H1 (cell line): Measurements from ENCODE around the gene VGF. TPM values are rescaled to one million over a fixed set of nuclear protein-coding genes. Genes with fewer than 3 reads are reported as not detected.
A peak's percentile ranks its signal among the peaks of the same experiment; 100 is the strongest.

Experiments
- CTCF ChIA-PET: fragments of 300-600 bp; sonication (Branson Sonifier 250); formaldehyde crosslinking; loops from one replicate; lab custom pipeline; 2021; ENCODE audit not compliant: partially characterized antibody; lab: Charles Lee
- POLR2A ChIA-PET: fragments of 300-600 bp; sonication (Branson Sonifier 250); formaldehyde crosslinking; loops from one replicate; lab custom pipeline; 2021; ENCODE audit warnings: inconsistent platforms; ENCODE audit not compliant: partially characterized antibody; lab: Charles Lee
- DNase-seq, 2 experiments: peaks; one replicate each; pipeline versions ENCODE4 v3.0.0 to v3.0.0-alpha.2; 2010 to 2022; ENCODE audit warnings: low spot score in 2 of 2, low read depth in 1 of 2, mixed read lengths in 1 of 2
- FAIRE-seq: peaks from 2 replicates; lab custom pipeline; 2011; peaks lifted over from hg19 to GRCh38; lab: Jason Lieb, UNC
- H2AFZ ChIP-seq: 2 replicates; pipeline ENCODE4 v1.8.1; 2012; ENCODE audit warnings: low read length, inconsistent platforms
- H2AK5ac ChIP-seq: 2 replicates; pipeline ENCODE4 v1.6.1; 2013; ENCODE audit warnings: low read depth, low read length
- H2BK120ac ChIP-seq: replicated peaks from 2 replicates; pipeline ENCODE3; 2013; ENCODE audit warnings: low read depth, low read length, inconsistent platforms
- H2BK12ac ChIP-seq: 2 replicates; pipeline ENCODE4 v1.6.1; 2013; ENCODE audit warnings: low read depth, low read length
- H2BK15ac ChIP-seq: 2 replicates; pipeline ENCODE4 v1.6.1; 2013; ENCODE audit warnings: low read length
- H2BK20ac ChIP-seq: 2 replicates; pipeline ENCODE4 v1.6.1; 2013; ENCODE audit warnings: low read length
- H2BK5ac ChIP-seq: 2 replicates; pipeline ENCODE4 v1.6.1; 2013; ENCODE audit warnings: low read depth, low read length
- H3K14ac ChIP-seq: 2 replicates; pipeline ENCODE4 v1.6.1; 2013; ENCODE audit warnings: inconsistent platforms; ENCODE audit not compliant: insufficient read length
- H3K18ac ChIP-seq: 2 replicates; pipeline ENCODE4 v1.6.1; 2013; ENCODE audit warnings: low read length; ENCODE audit errors: extremely low read depth
- H3K23ac ChIP-seq: 2 replicates; pipeline ENCODE4 v1.6.1; 2013; ENCODE audit warnings: inconsistent platforms; ENCODE audit not compliant: insufficient read length
- H3K23me2 ChIP-seq: 2 replicates; pipeline ENCODE4 v1.6.1; 2013; ENCODE audit warnings: low read depth, low read length
- H3K27ac ChIP-seq: 2 replicates; pipeline ENCODE4 v1.6.1; 2011; ENCODE audit warnings: low read depth, low read length, inconsistent platforms
- H3K27me3 ChIP-seq, 4 experiments: replicated peaks in 1 of 4; 1 replicate in 1 of 4; 2 replicates in 3 of 4; pipeline versions ENCODE4 v1.6.1 to v1.8.1; 2011 to 2013; ENCODE audit warnings: low read length in 3 of 4, mild to moderate bottlenecking in 3 of 4, inconsistent platforms in 2 of 4, mixed read lengths in 2 of 4, moderate library complexity in 1 of 4; ENCODE audit not compliant: control insufficient read depth in 3 of 4, insufficient read depth in 3 of 4; ENCODE audit errors: extremely low read depth in 1 of 4
- H3K36me3 ChIP-seq, 4 experiments: 2 replicates each; pipeline versions ENCODE4 v1.6.1 to v1.8.1; 2011 to 2013; ENCODE audit warnings: mild to moderate bottlenecking in 4 of 4, low read length in 3 of 4, moderate library complexity in 2 of 4, control low read depth in 1 of 4, inconsistent platforms in 1 of 4; ENCODE audit not compliant: insufficient read depth in 4 of 4, control insufficient read depth in 2 of 4
- H3K4ac ChIP-seq: replicated peaks from 2 replicates; pipeline ENCODE3; 2013; ENCODE audit warnings: low read length, low read depth, mixed read lengths, inconsistent platforms; ENCODE audit not compliant: insufficient read length
- H3K4me1 ChIP-seq, 4 experiments: replicated peaks in 1 of 4; 1 replicate in 1 of 4; 2 replicates in 3 of 4; pipeline versions ENCODE4 v1.6.1 to v1.8.1; 2011 to 2013; ENCODE audit warnings: low read length in 3 of 4, inconsistent platforms in 2 of 4, mixed read lengths in 1 of 4; ENCODE audit not compliant: insufficient read depth in 4 of 4, control insufficient read depth in 3 of 4
- H3K4me2 ChIP-seq, 2 experiments: 2 replicates each; pipeline versions ENCODE4 v1.6.1 to v1.8.1; 2011 to 2013; ENCODE audit warnings: low read depth in 2 of 2, low read length in 2 of 2, control low read depth in 1 of 2, inconsistent platforms in 1 of 2, mild to moderate bottlenecking in 1 of 2; ENCODE audit not compliant: insufficient read depth in 1 of 2
- H3K4me3 ChIP-seq, 4 experiments: fragments of 200-600, 300-600 bp in 1 of 4; sonication (generic), shearing (Covaris generic), sonication (Bioruptor Twin) in 1 of 4; 2 replicates each; pipeline versions ENCODE4 v1.5.1 to v1.8.1; 2011 to 2016; ENCODE audit warnings: low read length in 4 of 4, low read depth in 3 of 4, control low read depth in 2 of 4, inconsistent platforms in 2 of 4, mild to moderate bottlenecking in 2 of 4, mixed read lengths in 1 of 4, moderate library complexity in 1 of 4; ENCODE audit not compliant: insufficient read depth in 2 of 4; ENCODE audit errors: extremely low read depth in 1 of 4
- H3K56ac ChIP-seq: replicated peaks from 2 replicates; pipeline ENCODE3; 2013; ENCODE audit warnings: low read depth, mild to moderate bottlenecking, mixed read lengths, low read length, inconsistent platforms; ENCODE audit not compliant: insufficient read length
- H3K79me1 ChIP-seq: 2 replicates; pipeline ENCODE4 v1.6.1; 2013; ENCODE audit warnings: low read depth, low read length, control low read depth
- H3K79me2 ChIP-seq, 2 experiments: 2 replicates each; pipeline versions ENCODE4 v1.6.1 to v1.8.1; 2012 to 2013; ENCODE audit warnings: low read length in 2 of 2, mild to moderate bottlenecking in 2 of 2, inconsistent platforms in 1 of 2; ENCODE audit not compliant: insufficient read depth in 2 of 2, control insufficient read depth in 1 of 2
- H3K9ac ChIP-seq, 4 experiments: replicated peaks in 1 of 4; 1 replicate in 1 of 4; 2 replicates in 3 of 4; pipeline versions ENCODE4 v1.6.1 to v1.8.1; 2011 to 2013; ENCODE audit warnings: low read depth in 3 of 4, low read length in 3 of 4, control low read depth in 2 of 4, mild to moderate bottlenecking in 2 of 4, moderate library complexity in 2 of 4, inconsistent platforms in 1 of 4; ENCODE audit errors: extremely low read depth in 1 of 4
- H3K9me3 ChIP-seq, 2 experiments: 2 replicates each; pipeline versions ENCODE4 v1.6.1 to v1.8.1; 2012 to 2013; ENCODE audit warnings: mild to moderate bottlenecking in 2 of 2, moderate library complexity in 2 of 2, control low read depth in 1 of 2, inconsistent platforms in 1 of 2, low read depth in 1 of 2, low read length in 1 of 2, mixed read lengths in 1 of 2; ENCODE audit not compliant: insufficient read depth in 2 of 2
- H4K20me1 ChIP-seq, 2 experiments: replicated peaks in 1 of 2; 2 replicates each; pipeline versions ENCODE3 to v1.8.1; 2011 to 2013; ENCODE audit warnings: inconsistent platforms in 2 of 2, low read length in 2 of 2, mild to moderate bottlenecking in 1 of 2; ENCODE audit not compliant: insufficient read depth in 2 of 2, control insufficient read depth in 1 of 2
- H4K5ac ChIP-seq: 2 replicates; pipeline ENCODE4 v1.6.1; 2013; ENCODE audit warnings: low read length, low read depth, mixed read lengths, inconsistent platforms; ENCODE audit not compliant: insufficient read length
- H4K8ac ChIP-seq: 2 replicates; pipeline ENCODE4 v1.8.0; 2013; ENCODE audit warnings: mild to moderate bottlenecking, moderate library complexity, low read length, inconsistent platforms; ENCODE audit not compliant: insufficient read depth; ENCODE audit errors: extremely low read depth
- H4K91ac ChIP-seq: replicated peaks from 2 replicates; pipeline ENCODE3; 2013; ENCODE audit warnings: low read length, mixed read lengths, inconsistent platforms; ENCODE audit not compliant: insufficient read length
- BCL11A ChIP-seq, 2 experiments: IDR thresholded peaks; one replicate each; pipeline ENCODE4 v1.6.1; 2011; ENCODE audit warnings: low read depth in 2 of 2, low read length in 2 of 2, mild to moderate bottlenecking in 2 of 2
- BRCA1 ChIP-seq: IDR thresholded peaks from 2 replicates; pipeline ENCODE4 v1.6.1; 2012; ENCODE audit warnings: low read depth, low read length, improper control_type of control experiment
- CBX5 ChIP-seq: fragments of 300-800, 300-1000 bp; sonication (generic); IDR thresholded peaks from 2 replicates; pipeline ENCODE4 v1.7.1; 2016; ENCODE audit warnings: antibody characterized with exemption, low read length, low read depth
- FOSL1 ChIP-seq: IDR thresholded peaks from 2 replicates; pipeline ENCODE4 v1.6.1; 2011; ENCODE audit warnings: mild to moderate bottlenecking, low read depth, low read length, moderate library complexity; ENCODE audit not compliant: insufficient read depth
- GABPA ChIP-seq: IDR thresholded peaks from 2 replicates; pipeline ENCODE4 v1.6.1; 2011; ENCODE audit warnings: mild to moderate bottlenecking, low read length, moderate library complexity, borderline replicate concordance; ENCODE audit not compliant: insufficient read depth
- NANOG ChIP-seq: IDR thresholded peaks from 2 replicates; pipeline ENCODE4 v1.6.1; 2011; ENCODE audit warnings: low read length, low read depth, mild to moderate bottlenecking, inconsistent platforms; ENCODE audit not compliant: insufficient read depth, poor library complexity, severe bottlenecking
- POLR2AphosphoS5 ChIP-seq: IDR thresholded peaks from 2 replicates; pipeline ENCODE4 v1.6.1; 2011; ENCODE audit warnings: low read depth, low read length
- SIN3A ChIP-seq, 2 experiments: IDR thresholded peaks in 1 of 2; conservative IDR thresholded peaks in 1 of 2; 2 replicates each; pipeline ENCODE4 v1.6.1; 2011 to 2012; ENCODE audit warnings: low read length in 2 of 2, improper control_type of control experiment in 1 of 2, low read depth in 1 of 2, mild to moderate bottlenecking in 1 of 2
- SIRT6 ChIP-seq: IDR thresholded peaks from one replicate; pipeline ENCODE4 v1.7.1; 2012; ENCODE audit warnings: low read length, inconsistent platforms
- TAF7 ChIP-seq: optimal IDR thresholded peaks from 2 replicates; pipeline ENCODE3; 2011; ENCODE audit warnings: low read depth, mild to moderate bottlenecking, inconsistent platforms, low read length, moderate library complexity, borderline replicate concordance
- ZNF274 ChIP-seq: IDR thresholded peaks from 2 replicates; pipeline ENCODE4 v1.7.0; 2012; ENCODE audit warnings: low read length, borderline replicate concordance; ENCODE audit errors: extremely low read depth
- WGBS, 2 experiments: shearing (Covaris generic) in 1 of 2; methylation state at CpG; one replicate each; pipeline versions ENCODE4 v1.1.6 to v1.1.7; 2013 to 2015; ENCODE audit warnings: low lambda C conversion rate in 2 of 2, mixed read lengths in 2 of 2, inconsistent platforms in 1 of 2, low coverage in 1 of 2, missing lambda C conversion rate in 1 of 2; ENCODE audit not compliant: insufficient replicate concordance in 2 of 2, insufficient coverage in 1 of 2, insufficient read length in 1 of 2; ENCODE audit errors: extremely low coverage in 1 of 2, missing lambda C conversion rate in 1 of 2; 5-methylcytosine and 5-hydroxymethylcytosine counted together
- polyA plus RNA-seq, 7 experiments: library from polyadenylated mRNA; depleted of rRNA in 3 of 7; stranded (reverse) in 5 of 7; unstranded in 2 of 7; fragments of >200 nt in 5 of 7; fragments of 200-250 nt in 2 of 7; gene quantifications; 1 replicate in 5 of 7; 2 replicates in 1 of 7; 4 replicates in 1 of 7; pipeline versions ENCODE4 v1.2.1 to v1.2.3, GENCODE V29; 2011 to 2013; ENCODE audit warnings: missing spikeins in 2 of 7, mixed read lengths in 2 of 7
- total RNA-seq: library from RNA; stranded (reverse); fragmentation: NEBNext Ultra II Directional; extraction: Animal tissue kit (Norgen Biotek cat#: 25700); gene quantifications from 2 replicates; pipeline ENCODE4 v1.2.1, GENCODE V29; 2021

The VGF gene
- total and polyA plus RNA-seq, 2 of the 8 experiments (the other 6 are each of a cell fraction or from before 2014, with no cell fraction given) = 1.6 to 7.0 TPM

- POLR2A ChIA-PET = no interaction called here
- Histone ChIP-seq H3K27me3 (no peaks in the 10 kb centered on the region), H2BK15ac (no peak overlapping the region), H4K5ac (no peak overlapping the region), H3K79me1 (no peaks in the 10 kb centered on the region), H4K8ac (no peak overlapping the region), H4K91ac (no peak overlapping the region), H3K4ac (no peak overlapping the region), H3K14ac (no peak overlapping the region), H3K36me3 (no peaks in the 10 kb centered on the region), H3K4me2 (no peak overlapping the region), H3K27ac (no peak overlapping the region), H3K23ac (no peak overlapping the region)
- no peak for DNase-seq
- no peak for TF ChIP-seq CBX5
- TF ChIP-seq FOSL1 = no peak
- no peak for TF ChIP-seq GABPA
- TF ChIP-seq BCL11A (IDR thresholded peaks at IDR 0.05; ENCODE audit: low read depth in 2 of 2, low read length in 2 of 2) = no peak
- no peak for TF ChIP-seq SIRT6
- TF ChIP-seq BRCA1 = no peak
- TF ChIP-seq SIN3A (conservative IDR thresholded peaks at IDR 0.05 in 1 of 2, IDR thresholded peaks at IDR 0.05 in 1 of 2; ENCODE audit: low read depth in 1 of 2, low read length in 2 of 2) = no peak
- no peak for TF ChIP-seq POLR2AphosphoS5
- no peak for TF ChIP-seq NANOG
- TF ChIP-seq ZNF274 = no peak
- TF ChIP-seq TAF7 = no peak
- TF ChIP-seq, all 59 proteins: peak for 0
- H2AK5ac ChIP-seq = no peak overlapping the region
- peaks cover 3 to 8% (median 6%) of the 10 kb centered on the region in 4 experiments; a peak in 6 of 7 replicates for H3K4me1 ChIP-seq
- CTCF ChIA-PET = interaction anchor here (0.9 to 1.9 kb wide), 3 partner anchors 16 to 42 kb away, joined by 3 to 5 read pairs (median 3); no protein-coding TSS in a partner anchor
- H3K4me3 ChIP-seq = no peak overlapping the region
- H2BK120ac ChIP-seq = no peak overlapping the region
- peak overlapping the region; percentile 41; the same call in 1 of the 2 replicates for H2BK12ac ChIP-seq
- H3K23me2 ChIP-seq = no peaks in the 10 kb centered on the region
- no peak overlapping the region for H3K56ac ChIP-seq
- no peaks in the 10 kb centered on the region for H3K9me3 ChIP-seq
- H2BK20ac ChIP-seq = no peak overlapping the region
- FAIRE-seq = no peak
- H3K79me2 ChIP-seq = no peaks in the 10 kb centered on the region
- WGBS, 2 experiments = 82% methylated on average over 10 of the region's 10 CpGs; no CpG with 5 or more reads in 1 of the 2 experiments
- no peak overlapping the region for H3K9ac ChIP-seq
- H4K20me1 ChIP-seq = no peaks in the 10 kb centered on the region
- H2AFZ ChIP-seq = no peak overlapping the region
- H2BK5ac ChIP-seq = no peak overlapping the region
- no peak overlapping the region for H3K18ac ChIP-seq
Observed at GRCh38 chr7:101119876-101120275, 45.5 kb downstream of the VGF start.
